Endothelial cell of umbilical vein (primary cell): ENCODE data around the gene FLRT3. TPM values are rescaled to one million over a fixed set of nuclear protein-coding genes. Genes with fewer than 3 reads are reported as not detected.

Experiments used
- BruUV-seq: library from RNA; stranded (reverse); fragments of 400-500 nt; replicated peaks from 2 replicates; lab custom pipeline; 2021; lab: Mats Ljungman, UMichigan
- CTCF ChIA-PET: fragments of 300-600, 350-600 bp; sonication (Branson Sonifier 250); formaldehyde crosslinking; loops from one replicate; lab custom pipeline; 2021; ENCODE audit warnings: antibody characterized with exemption, inconsistent platforms; lab: Charles Lee
- POLR2A ChIA-PET: fragments of 300-600, 350-600 bp; sonication (Branson Sonifier 250); formaldehyde crosslinking; loops from one replicate; lab custom pipeline; 2021; ENCODE audit warnings: antibody characterized with exemption, inconsistent platforms; lab: Charles Lee
- DNase-seq: peaks from one replicate; pipeline ENCODE4 v3.0.0-alpha.2; 2011; ENCODE audit warnings: low read depth, low spot score
- FAIRE-seq: peaks from 2 replicates; lab custom pipeline; 2011; peaks lifted over from hg19 to GRCh38; lab: Jason Lieb, UNC
- H2AFZ ChIP-seq: 2 replicates; pipeline ENCODE4 v1.6.0; 2012; ENCODE audit warnings: low read depth, low read length, control low read depth, inconsistent platforms
- H3K27ac ChIP-seq: 2 replicates; pipeline ENCODE4 v1.5.1; 2011; ENCODE audit warnings: low read depth, mild to moderate bottlenecking, control low read depth, low read length, moderate library complexity; ENCODE audit not compliant: insufficient read depth
- H3K27me3 ChIP-seq, 2 experiments: 2 replicates each; pipeline versions ENCODE4 v1.6.0 to v1.6.1; 2011; ENCODE audit warnings: low read length in 2 of 2, mixed read lengths in 1 of 2; ENCODE audit not compliant: control insufficient read depth in 2 of 2, insufficient read depth in 2 of 2
- H3K36me3 ChIP-seq, 2 experiments: 2 replicates in 1 of 2; 3 replicates in 1 of 2; pipeline ENCODE4 v1.5.1; 2011; ENCODE audit warnings: low read length in 2 of 2, mild to moderate bottlenecking in 1 of 2, moderate library complexity in 1 of 2; ENCODE audit not compliant: control insufficient read depth in 2 of 2, insufficient read depth in 2 of 2; ENCODE audit errors: extremely low read depth in 1 of 2
- H3K4me1 ChIP-seq: 3 replicates; pipeline ENCODE4 v1.5.1; 2011; ENCODE audit warnings: mild to moderate bottlenecking, low read length; ENCODE audit not compliant: control insufficient read depth, insufficient read depth; ENCODE audit errors: extremely low read depth
- H3K4me2 ChIP-seq: 2 replicates; pipeline ENCODE4 v1.6.1; 2011; ENCODE audit warnings: low read length, control low read depth, mixed read lengths; ENCODE audit not compliant: insufficient read depth
- H3K4me3 ChIP-seq, 3 experiments: fragments of 200-600 bp in 1 of 3; sonication (generic), shearing (Covaris generic) in 1 of 3; replicated peaks in 1 of 3; 2 replicates each; pipeline ENCODE4 v1.5.1; 2011 to 2016; ENCODE audit warnings: control low read depth in 3 of 3, low read length in 3 of 3, mild to moderate bottlenecking in 2 of 3, inconsistent platforms in 1 of 3, low read depth in 1 of 3, moderate library complexity in 1 of 3; ENCODE audit not compliant: insufficient read depth in 1 of 3
- H3K79me2 ChIP-seq: 2 replicates; pipeline ENCODE4 v1.6.0; 2012; ENCODE audit warnings: low read length, inconsistent platforms; ENCODE audit not compliant: control insufficient read depth, insufficient read depth
- H3K9ac ChIP-seq: replicated peaks from 2 replicates; pipeline ENCODE3; 2011; ENCODE audit warnings: low read length, control low read depth; ENCODE audit not compliant: insufficient read depth; ENCODE audit errors: extremely low read depth
- H3K9me1 ChIP-seq: replicated peaks from 3 replicates; pipeline ENCODE4 v1.6.0; 2011; ENCODE audit warnings: mild to moderate bottlenecking, low read length; ENCODE audit not compliant: control insufficient read depth, insufficient read depth; ENCODE audit errors: extremely low read depth
- H3K9me3 ChIP-seq: replicated peaks from 2 replicates; pipeline ENCODE4 v1.5.1; 2012; ENCODE audit warnings: low read length, inconsistent platforms; ENCODE audit not compliant: control insufficient read depth, insufficient read depth
- H4K20me1 ChIP-seq: replicated peaks from 2 replicates; pipeline ENCODE3; 2011; ENCODE audit warnings: mild to moderate bottlenecking, low read length; ENCODE audit not compliant: control insufficient read depth, insufficient read depth; ENCODE audit errors: extremely low read depth
- CTCF ChIP-seq, 2 donors: IDR thresholded peaks; 1 replicate in 1 of 2; 2 replicates in 1 of 2; pipeline ENCODE4 v1.5.1; 2011; ENCODE audit warnings: low read length in 2 of 2, mild to moderate bottlenecking in 2 of 2, moderate library complexity in 2 of 2, control low read depth in 1 of 2, inconsistent platforms in 1 of 2, low read depth in 1 of 2; ENCODE audit not compliant: insufficient read depth in 1 of 2; ENCODE audit errors: extremely low read depth in 1 of 2
- EZH2 ChIP-seq: IDR thresholded peaks from 2 replicates; pipeline ENCODE4 v1.6.1; 2012; ENCODE audit warnings: borderline replicate concordance, low read depth, mild to moderate bottlenecking, moderate library complexity, low read length, inconsistent platforms; ENCODE audit not compliant: severe bottlenecking
- FOS ChIP-seq: IDR thresholded peaks from 2 replicates; pipeline ENCODE4 v1.6.1; 2011; ENCODE audit warnings: mild to moderate bottlenecking, low read length, moderate library complexity, borderline replicate concordance; ENCODE audit not compliant: insufficient read depth
- JUN ChIP-seq: IDR thresholded peaks from 2 replicates; pipeline ENCODE4 v1.6.1; 2011; ENCODE audit warnings: borderline replicate concordance, low read depth; ENCODE audit not compliant: insufficient read length, insufficient read depth
- MYC ChIP-seq: IDR thresholded peaks from one replicate; pipeline ENCODE4 v1.6.1; 2011; ENCODE audit warnings: mild to moderate bottlenecking, low read depth, low read length
- POLR2AphosphoS5 ChIP-seq: IDR thresholded peaks from 2 replicates; pipeline ENCODE4 v1.6.1; 2012; ENCODE audit warnings: low read depth, mild to moderate bottlenecking, control low read depth, low read length, moderate library complexity; ENCODE audit not compliant: insufficient read depth
- dilution Hi-C: fragments of 300-500 bp; cut with MboI; formaldehyde crosslinking; loops from one replicate; pipeline ENCODE4 v1.15.0; 2019; ENCODE audit warnings: low sequenced_read_pairs; ENCODE audit not compliant: extremely low pct_ligation_motif_present
- intact Hi-C: fragments of 100-400 bp; cut with micrococcal nuclease; formaldehyde crosslinking; loops from one replicate; pipeline ENCODE4 v1.10.0; 2022
- polyA plus RNA-seq, 4 experiments: library from polyadenylated mRNA; depleted of rRNA in 3 of 4; stranded (reverse) in 3 of 4; unstranded in 1 of 4; fragments of >200 nt; gene quantifications; 2 replicates each; pipeline versions ENCODE4 v1.2.1 to v1.2.3, GENCODE V29; 2011 to 2012; ENCODE audit warnings: missing spikeins in 1 of 4
- total RNA-seq: library from RNA; stranded (reverse); gene quantifications from 2 replicates; pipeline ENCODE4 v1.2.3, GENCODE V29; 2021

Gene FLRT3
- total and polyA plus RNA-seq, 2 donors (not counting 3 experiments of a cell fraction or from before 2014, with no cell fraction given): 0.06 to 0.13 TPM

- TF ChIP-seq JUN (no peak), FOS (no peak), CTCF (IDR thresholded peaks at IDR 0.05; ENCODE audit: extremely low read depth in 1 of 2, insufficient read depth in 1 of 2, low read depth in 1 of 2, low read length in 2 of 2) (no peak), MYC (no peak), POLR2AphosphoS5 (no peak), EZH2 (no peak)
- Histone ChIP-seq H3K4me1 (no peaks in the 10 kb centered on the region), H3K27ac (no peak overlapping the region), H3K36me3 (no peaks in the 10 kb centered on the region), H2AFZ (no peak overlapping the region), H4K20me1 (no peaks in the 10 kb centered on the region), H3K9me3 (no peaks in the 10 kb centered on the region), H3K9me1 (no peaks in the 10 kb centered on the region), H3K9ac (no peak overlapping the region), H3K4me2 (no peak overlapping the region), H3K79me2 (no peaks in the 10 kb centered on the region), H3K27me3 (no peaks in the 10 kb centered on the region), H3K4me3 (no peak overlapping the region)
- ChIA-PET CTCF (interaction anchor here (1.2 kb wide), 1 partner anchor 11 kb away, joined by 3 read pairs; no protein-coding TSS in a partner anchor), POLR2A (no interaction called here)
- intact Hi-C loops (no loop called here), dilution Hi-C loops (no loop called here)
- BruUV-seq: no TSS peak
- no peak for FAIRE-seq
- DNase-seq: no peak
Observed at GRCh38 chr20:14374196-14374595, 36.8 kb upstream of the FLRT3 start.
